Cerebellar nuclear complex (tissue), 1 donor: Measurements from ENCODE around the gene CCDC40.

Experiments
- DNase-seq, 2 experiments: peaks; one replicate each; lab custom pipeline; 2025; lab: John Stamatoyannopoulos, UW

The CCDC40 gene

DNA sequence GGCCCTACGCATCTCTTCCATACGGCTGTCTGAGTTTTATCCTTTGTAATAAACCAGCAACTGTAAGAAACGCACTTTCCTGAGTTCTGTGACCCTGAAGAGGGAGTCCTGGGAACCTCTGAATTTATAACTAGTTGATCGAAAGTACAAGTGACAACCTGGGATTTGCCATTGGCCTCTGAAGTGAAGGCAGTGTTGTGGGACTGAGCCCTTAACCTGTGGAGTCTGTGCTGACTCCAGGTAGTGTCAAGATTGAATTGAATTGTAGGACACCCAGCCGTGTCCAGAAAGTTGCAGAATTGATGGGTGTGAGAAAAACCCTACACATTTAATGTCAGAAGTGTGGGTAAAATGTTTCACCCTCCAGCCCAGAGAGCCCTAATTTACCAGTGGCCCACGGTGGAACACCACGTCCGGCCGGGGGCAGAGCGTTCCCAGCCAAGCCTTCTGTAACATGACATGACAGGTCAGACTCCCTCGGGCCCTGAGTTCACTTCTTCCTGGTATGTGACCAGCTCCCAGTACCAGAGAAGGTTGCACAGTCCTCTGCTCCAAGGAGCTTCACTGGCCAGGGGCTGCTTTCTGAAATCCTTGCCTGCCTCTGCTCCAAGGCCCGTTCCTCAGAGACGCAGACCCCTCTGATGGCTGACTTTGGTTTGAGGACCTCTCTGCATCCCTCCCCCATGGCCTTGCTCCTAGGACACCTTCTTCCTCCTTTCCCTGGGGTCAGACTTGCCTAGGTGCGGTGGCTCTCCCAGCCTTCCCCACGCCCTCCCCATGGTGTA, 66.4 kb downstream of the CCDC40 start:
- no peak for DNase-seq

DNA sequence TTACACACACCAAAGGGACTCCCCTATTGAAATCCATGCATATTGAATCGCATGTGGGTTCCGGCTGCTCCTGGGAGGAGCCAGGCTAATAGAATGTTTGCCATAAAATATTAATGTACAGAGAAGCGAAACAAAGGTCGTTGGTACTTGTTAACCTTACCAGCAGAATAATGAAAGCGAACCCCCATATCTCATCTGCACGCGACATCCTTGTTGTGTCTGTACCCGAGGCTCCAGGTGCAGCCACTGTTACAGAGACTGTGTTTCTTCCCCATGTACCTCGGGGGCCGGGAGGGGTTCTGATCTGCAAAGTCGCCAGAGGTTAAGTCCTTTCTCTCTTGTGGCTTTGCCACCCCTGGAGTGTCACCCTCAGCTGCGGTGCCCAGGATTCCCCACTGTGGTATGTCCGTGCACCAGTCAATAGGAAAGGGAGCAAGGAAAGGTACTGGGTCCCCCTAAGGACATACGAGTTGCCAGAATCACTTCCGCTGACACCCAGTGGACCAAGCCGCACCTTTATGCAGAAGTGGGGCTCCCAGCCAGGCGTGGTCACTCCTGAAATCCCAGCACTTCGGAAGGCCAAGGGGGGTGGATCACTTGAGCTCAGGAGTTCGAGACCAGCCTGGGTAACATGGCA, 67.1 kb downstream of the CCDC40 start:
- no peak for DNase-seq

DNA sequence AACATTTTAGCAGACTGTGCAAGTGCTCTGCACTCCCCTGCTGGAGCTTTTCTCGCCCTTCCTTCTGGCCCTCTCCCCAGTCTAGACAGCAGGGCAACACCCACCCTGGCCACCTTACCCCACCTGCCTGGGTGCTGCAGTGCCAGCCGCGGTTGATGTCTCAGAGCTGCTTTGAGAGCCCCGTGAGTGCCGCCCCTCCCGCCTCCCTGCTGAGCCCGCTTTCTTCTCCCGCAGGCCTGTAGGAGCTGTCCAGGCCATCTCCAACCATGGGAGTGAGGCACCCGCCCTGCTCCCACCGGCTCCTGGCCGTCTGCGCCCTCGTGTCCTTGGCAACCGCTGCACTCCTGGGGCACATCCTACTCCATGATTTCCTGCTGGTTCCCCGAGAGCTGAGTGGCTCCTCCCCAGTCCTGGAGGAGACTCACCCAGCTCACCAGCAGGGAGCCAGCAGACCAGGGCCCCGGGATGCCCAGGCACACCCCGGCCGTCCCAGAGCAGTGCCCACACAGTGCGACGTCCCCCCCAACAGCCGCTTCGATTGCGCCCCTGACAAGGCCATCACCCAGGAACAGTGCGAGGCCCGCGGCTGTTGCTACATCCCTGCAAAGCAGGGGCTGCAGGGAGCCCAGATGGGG, 68.0 kb downstream of the CCDC40 start:
- DNase-seq = no peak

DNA sequence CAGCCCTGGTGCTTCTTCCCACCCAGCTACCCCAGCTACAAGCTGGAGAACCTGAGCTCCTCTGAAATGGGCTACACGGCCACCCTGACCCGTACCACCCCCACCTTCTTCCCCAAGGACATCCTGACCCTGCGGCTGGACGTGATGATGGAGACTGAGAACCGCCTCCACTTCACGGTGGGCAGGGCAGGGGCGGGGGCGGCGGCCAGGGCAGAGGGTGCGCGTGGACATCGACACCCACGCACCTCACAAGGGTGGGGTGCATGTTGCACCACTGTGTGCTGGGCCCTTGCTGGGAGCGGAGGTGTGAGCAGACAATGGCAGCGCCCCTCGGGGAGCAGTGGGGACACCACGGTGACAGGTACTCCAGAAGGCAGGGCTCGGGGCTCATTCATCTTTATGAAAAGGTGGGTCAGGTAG, 68.5 kb downstream of the CCDC40 start:
- DNase-seq = no peak

DNA sequence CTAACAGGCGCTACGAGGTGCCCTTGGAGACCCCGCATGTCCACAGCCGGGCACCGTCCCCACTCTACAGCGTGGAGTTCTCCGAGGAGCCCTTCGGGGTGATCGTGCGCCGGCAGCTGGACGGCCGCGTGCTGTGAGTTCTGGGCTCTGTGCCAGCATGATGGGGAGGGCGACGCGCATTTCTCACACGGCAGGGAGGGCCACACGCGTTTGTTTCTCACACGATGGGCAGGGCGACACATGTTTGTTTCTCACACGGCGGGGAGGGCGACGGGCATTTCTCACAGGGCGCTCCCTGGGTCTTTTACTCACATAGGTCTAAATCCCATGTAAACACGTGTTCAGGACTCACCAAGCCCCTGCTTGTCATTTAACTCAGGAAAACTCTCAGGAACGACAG, 69.3 kb downstream of the CCDC40 start:
- no peak for DNase-seq

DNA sequence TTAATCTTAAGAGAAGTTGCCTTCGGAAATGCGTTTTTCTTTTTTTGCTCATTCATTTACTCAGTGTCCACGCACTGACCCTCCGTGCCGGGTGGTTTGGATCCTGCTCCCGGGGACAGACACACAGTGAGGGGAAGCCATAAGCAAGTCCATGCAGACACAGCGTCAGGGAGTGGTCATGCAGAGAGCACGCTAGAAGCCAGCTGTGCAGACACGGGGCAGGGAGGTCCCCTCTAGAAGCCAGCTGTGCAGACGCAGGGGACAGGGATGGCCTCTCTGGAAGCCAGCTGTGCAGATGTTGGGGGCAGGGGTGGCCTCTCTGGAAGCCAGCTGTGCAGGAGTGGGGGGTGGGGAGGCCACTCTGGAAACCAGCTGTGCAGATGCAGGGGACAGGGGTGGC, 69.7 kb downstream of the CCDC40 start:
- no peak for DNase-seq

DNA sequence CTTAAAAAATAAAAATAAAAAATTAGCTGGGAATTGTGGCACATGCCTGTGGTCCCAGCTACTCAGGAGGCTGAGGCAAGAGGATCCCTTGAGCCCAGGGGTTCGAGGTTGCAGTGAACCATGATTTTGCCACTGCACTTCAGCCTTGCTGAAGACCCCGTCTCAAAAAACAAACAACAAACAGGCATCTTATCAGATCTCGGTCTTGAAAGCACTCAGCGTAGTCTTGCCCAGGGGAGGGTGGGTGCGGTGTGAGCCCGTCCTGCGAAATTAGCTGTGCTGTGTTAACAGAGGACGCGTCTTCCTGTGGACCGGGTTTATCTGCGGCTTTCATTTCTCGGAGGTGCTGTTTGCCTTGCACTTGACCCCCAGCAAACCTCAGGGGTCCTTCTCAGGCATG, 70.3 kb downstream of the CCDC40 start:
- DNase-seq = no peak

DNA sequence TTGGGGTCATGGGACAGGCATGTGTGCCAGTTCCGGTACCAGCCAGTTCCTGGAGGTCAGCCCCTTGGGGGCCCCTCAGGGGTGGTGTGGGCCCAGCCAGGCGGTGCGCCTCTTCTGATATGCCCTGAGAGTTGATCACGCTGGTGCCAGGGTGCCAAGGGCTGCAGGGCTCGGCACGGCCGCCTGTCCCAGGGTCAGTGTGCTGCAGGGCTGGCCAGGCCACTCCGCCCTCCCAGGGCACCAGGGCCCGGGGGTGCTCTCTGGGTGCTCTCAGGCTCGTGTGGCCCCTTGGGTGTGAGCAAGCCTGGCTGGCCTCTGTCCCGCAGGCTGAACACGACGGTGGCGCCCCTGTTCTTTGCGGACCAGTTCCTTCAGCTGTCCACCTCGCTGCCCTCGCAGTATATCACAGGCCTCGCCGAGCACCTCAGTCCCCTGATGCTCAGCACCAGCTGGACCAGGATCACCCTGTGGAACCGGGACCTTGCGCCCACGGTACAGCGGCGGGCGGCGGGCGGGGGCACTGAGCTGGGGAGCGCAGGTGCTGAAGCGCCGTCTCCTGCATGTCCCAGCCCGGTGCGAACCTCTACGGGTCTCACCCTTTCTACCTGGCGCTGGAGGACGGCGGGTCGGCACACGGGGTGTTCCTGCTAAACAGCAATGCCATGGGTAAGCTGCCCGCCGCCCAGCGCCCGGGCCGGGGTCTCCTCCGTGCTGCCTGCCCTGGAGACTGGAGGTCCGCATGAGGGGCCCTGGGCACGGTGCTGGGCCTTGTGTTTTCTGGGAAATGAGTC, 71.0 kb downstream of the CCDC40 start:
- DNase-seq = no peak

DNA sequence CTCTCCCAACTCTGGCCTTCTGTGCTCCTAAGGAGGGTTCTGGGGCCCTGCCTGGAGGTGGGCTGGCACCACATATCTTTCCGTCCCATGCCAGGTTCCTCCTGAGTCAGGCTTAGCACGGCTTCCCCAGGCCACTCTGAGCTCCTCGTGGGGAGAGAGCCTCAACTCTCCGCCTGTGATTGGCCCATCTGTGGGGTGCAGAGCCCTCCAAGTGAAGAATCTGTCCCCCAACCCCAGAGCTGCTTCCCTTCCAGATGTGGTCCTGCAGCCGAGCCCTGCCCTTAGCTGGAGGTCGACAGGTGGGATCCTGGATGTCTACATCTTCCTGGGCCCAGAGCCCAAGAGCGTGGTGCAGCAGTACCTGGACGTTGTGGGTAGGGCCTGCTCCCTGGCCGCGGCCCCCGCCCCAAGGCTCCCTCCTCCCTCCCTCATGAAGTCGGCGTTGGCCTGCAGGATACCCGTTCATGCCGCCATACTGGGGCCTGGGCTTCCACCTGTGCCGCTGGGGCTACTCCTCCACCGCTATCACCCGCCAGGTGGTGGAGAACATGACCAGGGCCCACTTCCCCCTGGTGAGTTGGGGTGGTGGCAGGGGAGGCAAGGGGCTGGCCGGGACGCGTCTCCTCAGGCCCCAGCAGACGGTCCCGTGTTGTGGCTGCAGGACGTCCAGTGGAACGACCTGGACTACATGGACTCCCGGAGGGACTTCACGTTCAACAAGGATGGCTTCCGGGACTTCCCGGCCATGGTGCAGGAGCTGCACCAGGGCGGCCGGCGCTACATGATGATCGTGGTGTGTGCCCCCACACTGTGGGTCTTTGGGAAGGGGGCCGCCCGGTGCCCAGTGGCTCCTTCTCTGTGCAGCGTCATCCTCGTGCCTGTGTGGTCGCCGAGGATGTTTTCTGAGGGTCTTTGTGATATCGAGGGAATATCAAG, 71.9 kb downstream of the CCDC40 start:
- DNase-seq = no peak

DNA sequence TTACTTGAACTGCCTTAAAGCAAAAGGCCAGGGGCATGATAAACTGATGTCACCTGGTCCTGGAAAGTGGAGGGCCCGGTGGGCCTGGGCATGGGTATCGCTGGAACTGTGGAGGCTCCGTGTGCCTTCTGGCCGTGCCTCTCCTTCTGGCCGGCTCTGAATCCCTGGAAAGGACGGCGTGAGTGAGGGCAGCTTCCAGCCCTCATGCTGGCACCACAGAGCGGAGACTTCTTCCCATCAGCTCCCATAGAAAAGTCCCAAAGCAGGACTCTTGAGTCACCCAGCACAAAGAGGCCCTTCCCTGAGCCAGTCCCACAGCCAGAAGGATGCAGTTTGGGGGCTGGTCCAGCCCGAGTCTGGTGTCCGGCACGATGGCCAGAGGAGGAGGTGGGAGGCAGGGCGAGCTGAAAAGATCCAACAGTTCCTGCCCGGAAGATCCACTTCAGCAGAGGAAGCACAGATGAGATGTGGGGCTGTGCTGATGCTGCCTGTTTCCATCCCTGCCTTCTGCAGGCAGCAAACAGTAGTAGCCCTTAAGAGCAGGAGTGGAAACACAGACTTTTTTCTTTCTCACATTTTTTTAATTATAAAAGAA, 72.7 kb downstream of the CCDC40 start:
- DNase-seq = no peak

DNA sequence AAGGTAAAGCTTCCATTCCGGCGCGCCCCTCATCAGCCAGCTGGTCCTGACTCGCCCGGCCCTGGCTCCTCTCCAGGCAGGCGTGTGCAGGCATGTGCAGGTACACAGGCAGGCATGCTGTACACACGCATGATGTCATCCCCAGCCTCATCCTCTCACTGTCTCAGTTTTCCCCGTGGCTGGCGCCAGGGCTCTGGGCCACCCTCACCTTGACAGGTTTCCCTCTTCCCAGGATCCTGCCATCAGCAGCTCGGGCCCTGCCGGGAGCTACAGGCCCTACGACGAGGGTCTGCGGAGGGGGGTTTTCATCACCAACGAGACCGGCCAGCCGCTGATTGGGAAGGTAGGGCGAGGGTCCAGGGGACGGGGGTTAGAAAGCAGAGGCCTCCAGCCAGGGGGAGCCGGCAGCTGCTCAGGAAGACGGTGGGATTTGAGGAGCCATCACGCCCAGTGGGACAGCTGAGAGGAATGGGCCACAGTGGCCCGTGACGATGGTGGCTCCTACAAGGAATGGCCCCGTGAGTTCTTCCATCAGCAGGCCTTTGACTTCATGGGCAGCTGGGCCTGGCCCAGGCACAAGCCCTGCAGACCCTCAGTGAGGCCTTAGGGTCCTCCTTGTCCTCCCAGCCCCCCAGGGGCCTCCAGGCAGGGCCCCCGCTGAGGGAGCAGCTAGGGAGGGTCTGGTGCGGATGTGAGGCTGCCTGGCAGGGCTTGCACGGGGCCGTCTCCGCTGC, 73.4 kb downstream of the CCDC40 start:
- DNase-seq = no peak

DNA sequence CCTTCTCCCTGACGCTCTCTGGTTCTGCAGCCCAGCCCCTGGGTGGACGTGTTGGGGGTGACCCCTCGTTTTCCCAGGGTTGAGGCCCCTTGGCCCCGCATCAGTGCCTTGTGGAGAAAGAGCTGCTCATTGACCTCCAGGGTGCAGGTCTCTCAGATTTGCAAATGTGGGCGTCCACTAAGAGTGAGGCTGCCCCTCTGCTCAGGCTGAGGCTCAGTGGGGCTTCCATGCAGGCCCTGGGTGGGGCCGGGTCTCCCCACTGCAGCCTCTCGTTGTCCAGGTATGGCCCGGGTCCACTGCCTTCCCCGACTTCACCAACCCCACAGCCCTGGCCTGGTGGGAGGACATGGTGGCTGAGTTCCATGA, 74.0 kb downstream of the CCDC40 start:
- no peak for DNase-seq

DNA sequence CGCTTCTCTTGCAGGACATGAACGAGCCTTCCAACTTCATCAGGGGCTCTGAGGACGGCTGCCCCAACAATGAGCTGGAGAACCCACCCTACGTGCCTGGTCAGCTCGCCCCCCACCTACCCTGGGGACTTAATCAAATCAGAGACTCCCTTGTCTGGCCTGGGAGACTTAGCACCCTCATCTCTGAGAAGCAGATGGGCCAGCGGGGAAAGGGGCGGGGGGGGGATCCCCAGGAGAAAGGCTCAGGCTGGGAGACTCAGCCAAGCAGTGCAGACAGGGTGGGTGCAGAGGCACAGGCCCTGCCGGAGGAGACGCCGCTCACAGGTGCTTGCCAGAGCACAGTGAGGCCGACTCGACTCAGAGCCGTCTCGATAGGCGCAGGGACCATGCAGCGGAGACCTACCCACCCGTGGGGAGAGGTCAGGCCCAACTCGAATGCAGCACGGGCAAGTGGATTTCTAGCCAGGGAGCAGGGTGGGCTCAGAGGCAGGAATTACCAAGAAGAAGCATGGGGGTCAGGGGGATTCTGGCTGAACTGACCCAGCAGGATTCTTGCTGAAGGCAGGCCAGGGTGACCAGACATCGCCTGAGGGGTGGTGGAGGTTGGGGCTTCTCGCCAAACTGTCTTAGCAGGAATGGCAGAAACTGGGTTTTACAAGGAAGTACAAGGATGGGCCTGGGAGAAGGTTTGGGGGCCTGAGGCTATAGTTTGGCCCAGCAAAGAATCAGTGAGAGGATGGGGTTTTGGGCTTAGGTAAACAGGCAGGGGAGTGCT, 74.7 kb downstream of the CCDC40 start:
- DNase-seq = no peak

DNA sequence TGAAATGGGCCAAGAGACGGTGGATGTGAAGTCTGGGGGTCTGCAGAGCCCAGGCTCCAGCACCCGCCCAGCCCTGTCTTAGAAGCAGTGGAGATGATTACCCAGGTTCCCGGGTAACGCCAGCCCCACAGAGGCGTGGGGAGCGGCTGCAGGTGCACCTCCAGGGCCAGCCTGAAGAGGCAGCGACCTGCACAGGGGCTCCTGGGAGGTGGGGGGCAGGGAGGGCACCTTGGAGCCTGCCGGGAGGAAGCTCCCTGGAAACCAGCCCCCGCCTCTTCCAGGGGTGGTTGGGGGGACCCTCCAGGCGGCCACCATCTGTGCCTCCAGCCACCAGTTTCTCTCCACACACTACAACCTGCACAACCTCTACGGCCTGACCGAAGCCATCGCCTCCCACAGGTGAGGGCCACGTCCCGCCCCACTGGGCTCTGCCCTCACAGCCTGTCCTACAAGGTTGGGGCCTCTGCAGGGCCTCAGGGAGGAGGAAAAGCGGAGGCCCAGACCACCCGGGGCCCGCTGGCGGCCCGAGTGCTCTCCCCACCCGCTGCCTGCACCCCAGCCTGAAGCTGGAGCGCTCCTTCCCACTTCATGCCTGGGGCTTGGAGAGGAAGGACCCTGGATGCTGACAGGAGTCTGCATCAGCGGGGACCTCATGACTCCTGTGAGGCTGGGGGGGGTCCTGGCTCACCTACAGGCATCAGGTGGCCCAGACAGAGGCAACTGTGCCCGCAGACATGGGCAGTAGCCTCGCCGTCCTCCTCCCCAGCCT, 75.4 kb downstream of the CCDC40 start:
- no peak for DNase-seq

DNA sequence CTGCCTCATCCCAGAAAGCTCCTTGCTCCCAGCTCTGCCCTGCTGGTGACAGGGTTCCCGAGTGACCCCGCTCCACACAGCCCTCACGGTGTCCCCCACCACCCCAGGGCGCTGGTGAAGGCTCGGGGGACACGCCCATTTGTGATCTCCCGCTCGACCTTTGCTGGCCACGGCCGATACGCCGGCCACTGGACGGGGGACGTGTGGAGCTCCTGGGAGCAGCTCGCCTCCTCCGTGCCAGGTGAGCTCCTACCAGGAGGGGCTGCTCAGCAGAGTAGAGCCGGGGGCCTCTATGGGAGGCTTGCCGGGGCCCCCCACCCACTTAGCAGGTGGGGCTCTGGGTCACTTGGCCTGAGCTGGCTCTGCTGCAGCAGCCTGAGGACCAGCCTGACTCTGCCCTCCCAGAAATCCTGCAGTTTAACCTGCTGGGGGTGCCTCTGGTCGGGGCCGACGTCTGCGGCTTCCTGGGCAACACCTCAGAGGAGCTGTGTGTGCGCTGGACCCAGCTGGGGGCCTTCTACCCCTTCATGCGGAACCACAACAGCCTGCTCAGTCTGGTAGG, 76.1 kb downstream of the CCDC40 start:
- no peak for DNase-seq

DNA sequence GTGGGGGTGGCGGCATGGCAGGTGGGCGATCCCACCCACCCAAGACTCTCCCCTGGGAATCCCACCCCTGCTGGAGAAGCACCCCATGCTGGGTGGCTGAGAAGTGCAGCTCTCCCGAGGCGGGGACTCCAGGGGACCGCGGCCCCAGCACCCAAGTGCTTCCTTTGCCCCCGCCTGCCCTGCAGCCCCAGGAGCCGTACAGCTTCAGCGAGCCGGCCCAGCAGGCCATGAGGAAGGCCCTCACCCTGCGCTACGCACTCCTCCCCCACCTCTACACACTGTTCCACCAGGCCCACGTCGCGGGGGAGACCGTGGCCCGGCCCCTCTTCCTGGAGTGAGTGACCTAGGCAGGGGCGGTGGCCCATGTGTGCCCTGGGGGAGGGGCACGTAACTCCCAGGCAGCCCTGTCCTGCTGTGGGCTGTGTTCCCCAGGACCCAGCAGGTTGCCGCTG, 76.6 kb downstream of the CCDC40 start:
- no peak for DNase-seq

DNA sequence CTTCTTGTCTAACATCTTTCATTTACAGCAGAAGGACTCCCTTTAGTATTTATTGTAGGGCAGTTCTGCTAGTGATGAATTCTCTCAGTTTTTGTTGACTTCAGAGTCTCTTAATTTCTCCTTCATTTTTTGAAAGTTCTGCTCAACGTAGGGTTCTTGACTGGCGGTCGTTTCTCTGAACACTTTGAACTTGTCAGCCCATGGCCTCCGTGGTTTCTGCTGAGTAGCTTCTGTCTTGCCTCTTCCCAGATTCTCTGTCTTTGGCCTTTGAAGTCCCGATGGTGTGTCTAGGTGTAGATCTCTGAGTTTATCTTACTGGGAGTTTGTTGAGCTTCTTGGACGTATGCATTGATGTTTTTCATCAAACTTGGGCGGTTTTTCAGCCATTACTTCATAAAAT, 78.3 kb downstream of the CCDC40 start:
- DNase-seq = no peak

DNA sequence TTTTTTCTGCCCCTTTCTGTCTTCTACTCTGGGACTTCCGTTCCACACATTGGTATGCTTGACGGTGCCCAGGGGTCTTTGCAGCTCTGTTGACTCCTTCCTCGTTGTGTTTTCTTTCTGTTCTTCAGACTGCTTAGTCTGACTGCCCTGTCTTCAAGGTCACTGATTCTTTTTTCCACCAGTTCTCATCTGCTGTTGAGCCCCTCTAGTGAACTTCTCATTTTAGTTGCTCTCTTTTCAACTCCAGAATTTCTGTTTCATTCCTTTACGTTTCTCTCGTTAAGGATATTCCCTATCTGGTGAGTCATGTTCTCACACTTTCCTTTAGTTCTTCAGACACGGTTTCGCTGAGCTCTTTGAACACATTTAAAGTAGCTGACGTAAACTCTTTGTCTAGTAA, 78.7 kb downstream of the CCDC40 start:
- no peak for DNase-seq
